Measurements from ENCODE around the gene CXCL6.

- no peak for TF ChIP-seq CTCF (IDR thresholded peaks at IDR 0.05; ENCODE audit: low read depth, low read length, poor library complexity, severe bottlenecking)
- no peak for TF ChIP-seq EZH2phosphoT487 (IDR thresholded peaks at IDR 0.05; ENCODE audit: borderline replicate concordance, low read length)
These were observed 8.3 kb downstream of the CXCL6 start for GRCh38 chr4:73844806-73845205.
